ENCODE data around the gene GSG1. TPM values are rescaled to one million over a fixed set of nuclear protein-coding genes. Genes with fewer than 3 reads are reported as not detected.

Gene GSG1
- polyA plus RNA-seq, 2 of the 4 experiments (the other 2 are of a cell fraction) = 0.06 TPM; not detected in 1

DNA sequence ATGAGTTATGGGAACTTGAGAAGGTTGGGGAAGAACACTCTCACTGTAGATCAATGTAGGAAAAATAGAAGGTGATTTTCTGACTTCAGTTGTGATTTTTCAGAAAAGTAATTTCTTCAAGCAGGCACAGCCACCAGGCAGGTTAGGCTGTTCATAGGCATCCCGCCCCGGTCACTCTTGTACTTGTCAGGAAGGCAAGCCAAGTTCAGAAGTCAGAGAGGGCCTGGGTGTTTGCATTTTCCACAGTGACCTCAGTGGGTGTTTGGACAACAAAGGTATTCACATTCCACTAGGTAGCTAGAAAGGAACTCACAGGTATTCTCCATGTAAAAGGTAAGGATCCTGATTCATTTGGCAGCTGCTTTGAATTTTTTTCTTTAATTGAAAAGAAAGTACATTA lies 62.2 kb downstream of the GSG1 start:
- Histone ChIP-seq H3K4me3 (no peak overlapping the region), H3K4me2 (no peak overlapping the region), H3K4me1 (peaks cover 8% of the 10 kb centered on the region; the same call in 1 of the 3 replicates), H3K9me3 (no peaks in the 10 kb centered on the region), H3K27ac (no peak overlapping the region)
- no peak for DNase-seq (ENCODE audit: low read depth in 1 of 2, low spot score in 1 of 2)
- WGBS (ENCODE audit: missing lambda C conversion rate) = 95% methylated on average over 2 of the region's 2 CpGs
- ChIA-PET CTCF (interaction anchor here (0.6 to 1.5 kb wide), 3 partner anchors 18 to 171 kb away, joined by 3 to 10 read pairs (median 3); no protein-coding TSS in a partner anchor), POLR2A (no interaction called here)
- no peak for ATAC-seq
- no peak for FAIRE-seq
- TF ChIP-seq, protein P1, sequence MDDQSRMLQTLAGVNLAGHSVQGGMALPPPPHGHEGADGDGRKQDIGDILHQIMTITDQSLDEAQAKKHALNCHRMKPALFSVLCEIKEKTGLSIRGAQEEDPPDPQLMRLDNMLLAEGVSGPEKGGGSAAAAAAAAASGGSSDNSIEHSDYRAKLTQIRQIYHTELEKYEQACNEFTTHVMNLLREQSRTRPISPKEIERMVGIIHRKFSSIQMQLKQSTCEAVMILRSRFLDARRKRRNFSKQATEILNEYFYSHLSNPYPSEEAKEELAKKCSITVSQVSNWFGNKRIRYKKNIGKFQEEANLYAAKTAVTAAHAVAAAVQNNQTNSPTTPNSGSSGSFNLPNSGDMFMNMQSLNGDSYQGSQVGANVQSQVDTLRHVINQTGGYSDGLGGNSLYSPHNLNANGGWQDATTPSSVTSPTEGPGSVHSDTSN (IDR thresholded peaks at IDR 0.05) = no peak
- TF ChIP-seq TFCP2L1 (CRISPR knock-in tag; IDR thresholded peaks at IDR 0.05) = no peak
- TF ChIP-seq KDM5A (IDR thresholded peaks at IDR 0.05) = no peak
- TF ChIP-seq, protein P2, sequence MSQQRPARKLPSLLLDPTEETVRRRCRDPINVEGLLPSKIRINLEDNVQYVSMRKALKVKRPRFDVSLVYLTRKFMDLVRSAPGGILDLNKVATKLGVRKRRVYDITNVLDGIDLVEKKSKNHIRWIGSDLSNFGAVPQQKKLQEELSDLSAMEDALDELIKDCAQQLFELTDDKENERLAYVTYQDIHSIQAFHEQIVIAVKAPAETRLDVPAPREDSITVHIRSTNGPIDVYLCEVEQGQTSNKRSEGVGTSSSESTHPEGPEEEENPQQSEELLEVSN (IDR thresholded peaks at IDR 0.05; ENCODE audit: borderline replicate concordance, low read depth) = no peak
- no peak for TF ChIP-seq TP53 (CRISPR knock-in tag; IDR thresholded peaks at IDR 0.05)
- TF ChIP-seq ESRRA (IDR thresholded peaks at IDR 0.05; ENCODE audit: borderline replicate concordance, low read length) = no peak
- TF ChIP-seq FOXS1 (CRISPR knock-in tag; IDR thresholded peaks at IDR 0.05) = no peak
- no peak for TF ChIP-seq EHF (CRISPR knock-in tag; IDR thresholded peaks at IDR 0.05)
- TF ChIP-seq RARB (CRISPR knock-in tag; IDR thresholded peaks at IDR 0.05) = no peak
- no peak for TF ChIP-seq EHMT2 (IDR thresholded peaks at IDR 0.05; ENCODE audit: low read depth)
- TF ChIP-seq CEBPB (IDR thresholded peaks at IDR 0.05) = no peak
- TF ChIP-seq, protein P3, sequence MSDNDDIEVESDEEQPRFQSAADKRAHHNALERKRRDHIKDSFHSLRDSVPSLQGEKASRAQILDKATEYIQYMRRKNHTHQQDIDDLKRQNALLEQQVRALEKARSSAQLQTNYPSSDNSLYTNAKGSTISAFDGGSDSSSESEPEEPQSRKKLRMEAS (IDR thresholded peaks at IDR 0.05) = no peak
- no peak for TF ChIP-seq HOXB13 (CRISPR knock-in tag; IDR thresholded peaks at IDR 0.05; ENCODE audit: low read depth)
- TF ChIP-seq SREBF2 (IDR thresholded peaks at IDR 0.05) = no peak
- TF ChIP-seq, protein P4, sequence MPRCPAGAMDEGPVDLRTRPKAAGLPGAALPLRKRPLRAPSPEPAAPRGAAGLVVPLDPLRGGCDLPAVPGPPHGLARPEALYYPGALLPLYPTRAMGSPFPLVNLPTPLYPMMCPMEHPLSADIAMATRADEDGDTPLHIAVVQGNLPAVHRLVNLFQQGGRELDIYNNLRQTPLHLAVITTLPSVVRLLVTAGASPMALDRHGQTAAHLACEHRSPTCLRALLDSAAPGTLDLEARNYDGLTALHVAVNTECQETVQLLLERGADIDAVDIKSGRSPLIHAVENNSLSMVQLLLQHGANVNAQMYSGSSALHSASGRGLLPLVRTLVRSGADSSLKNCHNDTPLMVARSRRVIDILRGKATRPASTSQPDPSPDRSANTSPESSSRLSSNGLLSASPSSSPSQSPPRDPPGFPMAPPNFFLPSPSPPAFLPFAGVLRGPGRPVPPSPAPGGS (IDR thresholded peaks at IDR 0.05) = no peak
- no peak for TF ChIP-seq RFX5 (IDR thresholded peaks at IDR 0.05)
- TF ChIP-seq, protein P5, sequence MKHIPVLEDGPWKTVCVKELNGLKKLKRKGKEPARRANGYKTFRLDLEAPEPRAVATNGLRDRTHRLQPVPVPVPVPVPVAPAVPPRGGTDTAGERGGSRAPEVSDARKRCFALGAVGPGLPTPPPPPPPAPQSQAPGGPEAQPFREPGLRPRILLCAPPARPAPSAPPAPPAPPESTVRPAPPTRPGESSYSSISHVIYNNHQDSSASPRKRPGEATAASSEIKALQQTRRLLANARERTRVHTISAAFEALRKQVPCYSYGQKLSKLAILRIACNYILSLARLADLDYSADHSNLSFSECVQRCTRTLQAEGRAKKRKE (CRISPR knock-in tag; IDR thresholded peaks at IDR 0.05; ENCODE audit: low read depth) = no peak
- no peak for TF ChIP-seq HDAC2 (IDR thresholded peaks at IDR 0.05)

DNA sequence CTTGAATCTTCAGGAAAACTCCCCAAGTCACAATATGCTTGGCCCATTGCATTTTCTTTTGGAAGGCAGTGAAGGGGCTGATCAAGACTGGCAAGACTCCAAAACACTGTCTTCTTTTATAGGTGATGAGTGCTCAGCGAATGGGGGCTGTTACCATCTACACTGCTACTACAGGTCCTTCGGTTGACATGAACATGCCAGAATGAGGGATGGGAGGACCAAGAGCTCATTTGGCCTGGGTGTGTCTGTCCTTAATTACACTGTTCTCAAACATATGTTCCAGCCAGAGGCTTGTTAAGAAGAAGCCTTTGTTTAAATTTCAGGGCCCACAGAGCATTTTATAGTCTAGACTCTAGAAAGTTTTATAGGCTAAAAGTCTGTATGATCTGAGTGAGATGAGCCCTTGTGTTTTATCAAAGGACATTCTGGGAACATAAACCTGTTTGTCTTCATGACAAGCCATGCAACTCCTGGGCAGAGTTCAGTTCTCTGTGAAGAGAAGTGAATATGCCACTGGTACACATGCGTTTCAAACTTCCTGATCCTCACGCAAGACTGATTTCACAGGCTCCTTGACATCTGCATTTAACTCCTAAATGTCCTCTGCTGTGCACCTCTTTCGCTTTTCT lies 64.0 kb downstream of the GSG1 start:
- Histone ChIP-seq H3K4me1 (no peaks in the 10 kb centered on the region), H3K4me2 (no peak overlapping the region), H3K4me3 (no peak overlapping the region), H3K27ac (no peak overlapping the region), H3K9me3 (no peaks in the 10 kb centered on the region)
- no peak for FAIRE-seq
- ATAC-seq = no peak
- CTCF ChIA-PET = interaction anchor here (0.6 to 1.5 kb wide), 4 partner anchors 10 to 218 kb away, joined by 4 to 10 read pairs (median 6); no protein-coding TSS in a partner anchor
- POLR2A ChIA-PET = no interaction called here
- no peak for DNase-seq (ENCODE audit: low read depth in 1 of 2, low spot score in 1 of 2)
- 80% methylated on average over 5 of the region's 5 CpGs for WGBS (ENCODE audit: missing lambda C conversion rate)
- TF ChIP-seq RNF2 (IDR thresholded peaks at IDR 0.05; ENCODE audit: borderline replicate concordance, low read depth) (no peak), HOXB13 (CRISPR knock-in tag; IDR thresholded peaks at IDR 0.05; ENCODE audit: low read depth) (no peak), KDM5A (IDR thresholded peaks at IDR 0.05) (no peak), SMC3 (IDR thresholded peaks at IDR 0.05) (no peak), HEYL (CRISPR knock-in tag; IDR thresholded peaks at IDR 0.05) (no peak), BHLHE40 (IDR thresholded peaks at IDR 0.05; ENCODE audit: low read depth, low read length) (no peak), TFCP2L1 (CRISPR knock-in tag; IDR thresholded peaks at IDR 0.05) (no peak), NPAS2 (CRISPR knock-in tag; IDR thresholded peaks at IDR 0.05; ENCODE audit: borderline replicate concordance) (no peak), HOXA7 (CRISPR knock-in tag; IDR thresholded peaks at IDR 0.05) (no peak), ZC3H11A (IDR thresholded peaks at IDR 0.05) (no peak), RFX5 (IDR thresholded peaks at IDR 0.05) (no peak), FOSB (CRISPR knock-in tag; IDR thresholded peaks at IDR 0.05) (no peak), ESRRA (IDR thresholded peaks at IDR 0.05; ENCODE audit: borderline replicate concordance, low read length) (no peak), JUNB (IDR thresholded peaks at IDR 0.05) (no peak)
